Glutamatergic neuron (in vitro differentiated cells): ENCODE results near the gene DFFA. TPM values are rescaled to one million over a fixed set of nuclear protein-coding genes. Genes with fewer than 3 reads are reported as not detected.
A peak's percentile ranks its signal among the peaks of the same experiment; 100 is the strongest.
"Not testable (repeated sequence)": the region's sequence is repeated elsewhere in the genome, so short reads cannot be mapped to it uniquely, and the experiment has no call there.

Experiments used
- DNase-seq: peaks from one replicate; pipeline ENCODE4 v3.0.0; 2022
- H3K27ac Mint-ChIP-seq: one replicate; pipeline ENCODE4 v1.8.0; 2020; ENCODE audit warnings: mild to moderate bottlenecking, mixed read lengths, inconsistent platforms; ENCODE audit not compliant: unreplicated experiment
- H3K27me3 Mint-ChIP-seq: one replicate; pipeline ENCODE4 v1.8.0; 2020; ENCODE audit warnings: mild to moderate bottlenecking, moderate library complexity, mixed read lengths, inconsistent platforms; ENCODE audit not compliant: unreplicated experiment
- H3K36me3 Mint-ChIP-seq: one replicate; pipeline ENCODE4 v1.8.0; 2020; ENCODE audit warnings: mild to moderate bottlenecking, mixed read lengths, inconsistent platforms; ENCODE audit not compliant: unreplicated experiment
- H3K4me1 Mint-ChIP-seq: one replicate; pipeline ENCODE4 v1.8.0; 2020; ENCODE audit warnings: mild to moderate bottlenecking, low read depth, mixed read lengths, inconsistent platforms; ENCODE audit not compliant: unreplicated experiment
- H3K4me3 Mint-ChIP-seq: one replicate; pipeline ENCODE4 v1.8.0; 2020; ENCODE audit warnings: mild to moderate bottlenecking, mixed read lengths, inconsistent platforms; ENCODE audit not compliant: unreplicated experiment
- H3K9me3 Mint-ChIP-seq: one replicate; pipeline ENCODE4 v1.8.0; 2020; ENCODE audit warnings: mild to moderate bottlenecking, moderate library complexity, mixed read lengths, inconsistent platforms; ENCODE audit not compliant: unreplicated experiment
- CTCF ChIP-seq: fragments of 200-600 bp; sonication (generic); IDR thresholded peaks from one replicate; pipeline ENCODE4 v1.5.0; 2021; ENCODE audit not compliant: partially characterized antibody, unreplicated experiment
- total RNA-seq: library from RNA; stranded (reverse); fragmentation: NEBNext Ultra II Directional; extraction: Animal tissue kit (Norgen Biotek cat#: 25700); gene quantifications from one replicate; pipeline ENCODE4 v1.2.1, GENCODE V29; 2021; ENCODE audit not compliant: unreplicated experiment

Gene DFFA
- total RNA-seq, 1 donor from 2014 or later: 38.0 TPM

GRCh38 chr1:10474613-10475507 lies 2.5 kb upstream of the DFFA start, which contains the start of gene PEX14:
PEX14 (plus strand) TSS chr1:10474950; CDS start chr1:10474967, 17 bp downstream.
- Mint-ChIP-seq H3K9me3 (peaks cover 2% of the 10 kb centered on the region), H3K4me1 (peaks cover 4% of the 10 kb centered on the region), H3K27me3 (peaks cover 4% of the 10 kb centered on the region), H3K36me3 (no peaks in the 10 kb centered on the region), H3K27ac (peak within 1 kb of the TSS; percentile 81), H3K4me3 (peak within 1 kb of the TSS; percentile 91)
- no peak for TF ChIP-seq CTCF
- DNase-seq: peak; percentile 93

- H3K4me3 Mint-ChIP-seq: peak overlapping the region; percentile 85
- not testable (repeated sequence) for H3K36me3 Mint-ChIP-seq, DNase-seq, H3K27ac Mint-ChIP-seq, H3K9me3 Mint-ChIP-seq, H3K27me3 Mint-ChIP-seq, H3K4me1 Mint-ChIP-seq
These were observed 1.9 kb upstream of the DFFA start for GRCh38 chr1:10474309-10474612.

- Mint-ChIP-seq H3K9me3 (peaks cover 2% of the 10 kb centered on the region), H3K4me1 (peaks cover 4% of the 10 kb centered on the region), H3K27ac (no peak overlapping the region), H3K4me3 (peak overlapping the region; percentile 97), H3K27me3 (peaks cover 2% of the 10 kb centered on the region), H3K36me3 (no peaks in the 10 kb centered on the region)
- no peak for TF ChIP-seq CTCF
- no peak for DNase-seq
These were observed 926 bp upstream of the DFFA start for GRCh38 chr1:10473145-10473765.

- Mint-ChIP-seq H3K36me3 (no peaks in the 10 kb centered on the region), H3K27me3 (peaks cover 3% of the 10 kb centered on the region), H3K27ac (peak overlapping the region; percentile 73), H3K4me3 (peak overlapping the region; percentile 97), H3K9me3 (peaks cover 2% of the 10 kb centered on the region), H3K4me1 (peaks cover 4% of the 10 kb centered on the region)
- DNase-seq: no peak
- TF ChIP-seq CTCF: no peak
These were observed 714 bp downstream of the DFFA start for GRCh38 chr1:10471411-10472219.

- Mint-ChIP-seq H3K27ac (no peak overlapping the region), H3K36me3 (no peaks in the 10 kb centered on the region), H3K27me3 (peaks cover 3% of the 10 kb centered on the region), H3K4me1 (no peaks in the 10 kb centered on the region), H3K9me3 (peaks cover 2% of the 10 kb centered on the region), H3K4me3 (no peak overlapping the region)
- TF ChIP-seq CTCF: no peak
- DNase-seq: no peak
These were observed 2.3 kb downstream of the DFFA start for GRCh38 chr1:10470043-10470442.
